ENCODE measurements around the gene TENM3.

GRCh38 chr4:182589100-182589499 is 345.9 kb downstream of the TENM3 start:
- no peak for TF ChIP-seq MXD4 (CRISPR knock-in tag; IDR thresholded peaks at IDR 0.05; ENCODE audit: borderline replicate concordance)
- no peak for TF ChIP-seq SP1 (CRISPR knock-in tag; conservative IDR thresholded peaks at IDR 0.05)
- TF ChIP-seq, protein P1, sequence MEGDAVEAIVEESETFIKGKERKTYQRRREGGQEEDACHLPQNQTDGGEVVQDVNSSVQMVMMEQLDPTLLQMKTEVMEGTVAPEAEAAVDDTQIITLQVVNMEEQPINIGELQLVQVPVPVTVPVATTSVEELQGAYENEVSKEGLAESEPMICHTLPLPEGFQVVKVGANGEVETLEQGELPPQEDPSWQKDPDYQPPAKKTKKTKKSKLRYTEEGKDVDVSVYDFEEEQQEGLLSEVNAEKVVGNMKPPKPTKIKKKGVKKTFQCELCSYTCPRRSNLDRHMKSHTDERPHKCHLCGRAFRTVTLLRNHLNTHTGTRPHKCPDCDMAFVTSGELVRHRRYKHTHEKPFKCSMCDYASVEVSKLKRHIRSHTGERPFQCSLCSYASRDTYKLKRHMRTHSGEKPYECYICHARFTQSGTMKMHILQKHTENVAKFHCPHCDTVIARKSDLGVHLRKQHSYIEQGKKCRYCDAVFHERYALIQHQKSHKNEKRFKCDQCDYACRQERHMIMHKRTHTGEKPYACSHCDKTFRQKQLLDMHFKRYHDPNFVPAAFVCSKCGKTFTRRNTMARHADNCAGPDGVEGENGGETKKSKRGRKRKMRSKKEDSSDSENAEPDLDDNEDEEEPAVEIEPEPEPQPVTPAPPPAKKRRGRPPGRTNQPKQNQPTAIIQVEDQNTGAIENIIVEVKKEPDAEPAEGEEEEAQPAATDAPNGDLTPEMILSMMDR (IDR thresholded peaks at IDR 0.05) = no peak
- no peak for TF ChIP-seq KAT7 (CRISPR knock-in tag; IDR thresholded peaks at IDR 0.05; ENCODE audit: borderline replicate concordance)
- TF ChIP-seq MAX (CRISPR knock-in tag; IDR thresholded peaks at IDR 0.05) = no peak
- no peak for TF ChIP-seq STAT6 (CRISPR knock-in tag; conservative IDR thresholded peaks at IDR 0.05; ENCODE audit: low read depth)
- TF ChIP-seq FOXP1 (CRISPR knock-in tag; IDR thresholded peaks at IDR 0.05; ENCODE audit: borderline replicate concordance) = no peak
- no peak for TF ChIP-seq TEAD4 (CRISPR knock-in tag; IDR thresholded peaks at IDR 0.05)
- TF ChIP-seq, protein P2, sequence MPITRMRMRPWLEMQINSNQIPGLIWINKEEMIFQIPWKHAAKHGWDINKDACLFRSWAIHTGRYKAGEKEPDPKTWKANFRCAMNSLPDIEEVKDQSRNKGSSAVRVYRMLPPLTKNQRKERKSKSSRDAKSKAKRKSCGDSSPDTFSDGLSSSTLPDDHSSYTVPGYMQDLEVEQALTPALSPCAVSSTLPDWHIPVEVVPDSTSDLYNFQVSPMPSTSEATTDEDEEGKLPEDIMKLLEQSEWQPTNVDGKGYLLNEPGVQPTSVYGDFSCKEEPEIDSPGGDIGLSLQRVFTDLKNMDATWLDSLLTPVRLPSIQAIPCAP (CRISPR knock-in tag; IDR thresholded peaks at IDR 0.05) = no peak
- TF ChIP-seq, protein P3, sequence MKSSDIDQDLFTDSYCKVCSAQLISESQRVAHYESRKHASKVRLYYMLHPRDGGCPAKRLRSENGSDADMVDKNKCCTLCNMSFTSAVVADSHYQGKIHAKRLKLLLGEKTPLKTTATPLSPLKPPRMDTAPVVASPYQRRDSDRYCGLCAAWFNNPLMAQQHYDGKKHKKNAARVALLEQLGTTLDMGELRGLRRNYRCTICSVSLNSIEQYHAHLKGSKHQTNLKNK (CRISPR knock-in tag; IDR thresholded peaks at IDR 0.05) = no peak
- TF ChIP-seq, protein P4, sequence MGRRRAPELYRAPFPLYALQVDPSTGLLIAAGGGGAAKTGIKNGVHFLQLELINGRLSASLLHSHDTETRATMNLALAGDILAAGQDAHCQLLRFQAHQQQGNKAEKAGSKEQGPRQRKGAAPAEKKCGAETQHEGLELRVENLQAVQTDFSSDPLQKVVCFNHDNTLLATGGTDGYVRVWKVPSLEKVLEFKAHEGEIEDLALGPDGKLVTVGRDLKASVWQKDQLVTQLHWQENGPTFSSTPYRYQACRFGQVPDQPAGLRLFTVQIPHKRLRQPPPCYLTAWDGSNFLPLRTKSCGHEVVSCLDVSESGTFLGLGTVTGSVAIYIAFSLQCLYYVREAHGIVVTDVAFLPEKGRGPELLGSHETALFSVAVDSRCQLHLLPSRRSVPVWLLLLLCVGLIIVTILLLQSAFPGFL (CRISPR knock-in tag; IDR thresholded peaks at IDR 0.05; ENCODE audit: borderline replicate concordance) = no peak
- no peak for TF ChIP-seq ZNF121 (CRISPR knock-in tag; IDR thresholded peaks at IDR 0.05)
